HepG2 (cell line): ENCODE measurements around the gene TSPAN17. TPM values are rescaled to one million over a fixed set of nuclear protein-coding genes. Genes with fewer than 3 reads are reported as not detected.

Experiments used
- DNMT3B ChIP-seq: conservative IDR thresholded peaks from 2 replicates; pipeline ENCODE4 v1.6.1; 2016; ENCODE audit warnings: missing biosample characterization, control low read depth
- E2F2 ChIP-seq: sonication (generic); formaldehyde crosslinking; IDR thresholded peaks from 2 replicates; pipeline ENCODE4 v1.4.0; 2020; ENCODE audit warnings: missing genetic modification reagents, borderline replicate concordance
- E2F5 ChIP-seq: sonication (generic); formaldehyde crosslinking; conservative IDR thresholded peaks from 2 replicates; pipeline ENCODE4 v1.4.0; 2020; ENCODE audit warnings: missing genetic modification reagents
- GPN1 ChIP-seq: sonication (generic); formaldehyde crosslinking; IDR thresholded peaks from 2 replicates; pipeline ENCODE4 v1.5.1; 2020; ENCODE audit warnings: missing genetic modification reagents, borderline replicate concordance
- HDAC1 ChIP-seq: sonication (generic); formaldehyde crosslinking; IDR thresholded peaks from 2 replicates; pipeline ENCODE4 v1.5.1; 2020; ENCODE audit warnings: mild to moderate bottlenecking, missing genetic modification reagents
- HIC2 ChIP-seq: sonication (generic); formaldehyde crosslinking; IDR thresholded peaks from 2 replicates; pipeline ENCODE4 v1.9.0; 2022; ENCODE audit warnings: low read depth, missing genetic modification reagents
- HNRNPUL1 ChIP-seq: fragments of 200-400 bp; formaldehyde crosslinking; IDR thresholded peaks from 2 replicates; pipeline ENCODE4 v1.6.1; 2017; ENCODE audit warnings: low read depth, mild to moderate bottlenecking, low read length, moderate library complexity
- MIER2 ChIP-seq: IDR thresholded peaks from 2 replicates; pipeline ENCODE4 v1.6.1; 2016; ENCODE audit warnings: missing biosample characterization, missing genetic modification reagents
- MIER3 ChIP-seq: IDR thresholded peaks from 2 replicates; pipeline ENCODE4 v1.6.1; 2016; ENCODE audit warnings: missing compliant biosample characterization, borderline replicate concordance
- PATZ1 ChIP-seq: sonication (generic); formaldehyde crosslinking; IDR thresholded peaks from 2 replicates; pipeline ENCODE4 v1.4.0; 2020; ENCODE audit warnings: missing genetic modification reagents
- PRPF4 ChIP-seq: fragments of 200-400 bp; formaldehyde crosslinking; IDR thresholded peaks from 2 replicates; pipeline ENCODE4 v1.6.1; 2016; ENCODE audit warnings: low read length, low read depth; ENCODE audit not compliant: poor library complexity, severe bottlenecking
- RFXANK ChIP-seq: IDR thresholded peaks from 2 replicates; pipeline ENCODE4 v1.6.1; 2016
- SRY ChIP-seq: sonication (generic); formaldehyde crosslinking; IDR thresholded peaks from 2 replicates; pipeline ENCODE4 v1.8.0; 2022; ENCODE audit warnings: mild to moderate bottlenecking, missing genetic modification reagents
- TP53 ChIP-seq: sonication (generic); formaldehyde crosslinking; conservative IDR thresholded peaks from 2 replicates; pipeline ENCODE4 v1.4.0; 2020; ENCODE audit warnings: missing genetic modification reagents
- USF2 ChIP-seq, 2 experiments: sonication (generic) in 1 of 2; formaldehyde crosslinking in 1 of 2; IDR thresholded peaks; 2 replicates each; pipeline versions ENCODE4 v1.5.1 to v1.6.1; 2011 to 2020; ENCODE audit warnings: borderline replicate concordance in 1 of 2, low read depth in 1 of 2, low read length in 1 of 2, mild to moderate bottlenecking in 1 of 2, missing genetic modification reagents in 1 of 2, moderate library complexity in 1 of 2
- ZBTB8A ChIP-seq: sonication (generic); formaldehyde crosslinking; IDR thresholded peaks from 2 replicates; pipeline ENCODE4 v1.4.0; 2020; ENCODE audit warnings: mild to moderate bottlenecking, low read depth, missing genetic modification reagents, borderline replicate concordance
- ZFP41 ChIP-seq: sonication (generic); formaldehyde crosslinking; IDR thresholded peaks from 2 replicates; pipeline ENCODE4 v1.4.0; 2020; ENCODE audit warnings: mild to moderate bottlenecking, missing genetic modification reagents, borderline replicate concordance
- ZNF264 ChIP-seq: sonication (generic); formaldehyde crosslinking; IDR thresholded peaks from 2 replicates; pipeline ENCODE4 v1.4.0; 2020; ENCODE audit warnings: missing genetic modification reagents
- ZNF274 ChIP-seq: sonication (generic); formaldehyde crosslinking; IDR thresholded peaks from 2 replicates; pipeline ENCODE4 v1.5.1; 2020; ENCODE audit warnings: mild to moderate bottlenecking, missing genetic modification reagents
- ZNF580 ChIP-seq: IDR thresholded peaks from 2 replicates; pipeline ENCODE4 v1.6.1; 2016; ENCODE audit warnings: low read depth, borderline replicate concordance
- ZNF772 ChIP-seq: sonication (generic); formaldehyde crosslinking; IDR thresholded peaks from 2 replicates; pipeline ENCODE4 v1.5.0; 2020; ENCODE audit warnings: mild to moderate bottlenecking, missing genetic modification reagents
- ZNF790 ChIP-seq: sonication (generic); formaldehyde crosslinking; IDR thresholded peaks from 2 replicates; pipeline ENCODE4 v1.8.0; 2022; ENCODE audit warnings: missing genetic modification reagents, mild to moderate bottlenecking, borderline replicate concordance
- polyA plus RNA-seq, 8 experiments: library from polyadenylated mRNA; depleted of rRNA in 3 of 8; stranded (reverse) in 7 of 8; unstranded in 1 of 8; fragments of >200 nt; fragmentation: Illumina TruSeq in 4 of 8; extraction: Trizol in 4 of 8; gene quantifications; 2 replicates each; pipeline versions ENCODE4 v1.2.1 to v1.2.3, GENCODE V29; 2011 to 2016; ENCODE audit warnings: low read depth in 4 of 8, missing spikeins in 1 of 8, mixed read lengths in 1 of 8; ENCODE audit not compliant: insufficient read depth in 1 of 8
- total RNA-seq, 5 experiments: library from RNA; depleted of rRNA; stranded (reverse); fragments of >200 nt; fragmentation: Illumina TruSeq; extraction: Trizol; gene quantifications; 2 replicates each; pipeline ENCODE4 v1.2.3, GENCODE V29; 2016; ENCODE audit warnings: low read depth in 1 of 5

The TSPAN17 gene
- total and polyA plus RNA-seq, 2 of the 13 experiments (the other 11 are each of a cell fraction or from before 2014, with no cell fraction given) = 11.5 to 15.0 TPM

GRCh38 chr5:176611435-176611834 is 35.8 kb upstream of the TSPAN17 start (continued):
- TF ChIP-seq HIC2 = no peak
- no peak for TF ChIP-seq HDAC1
- 0 out of 2 replicates have a peak, but pooled peaks have one; percentile 40 for TF ChIP-seq E2F5 (CRISPR knock-in tag)
- peak; percentile 78; the same call in 1 of the 2 replicates for TF ChIP-seq MIER3 (CRISPR knock-in tag)
- TF ChIP-seq ZBTB8A (CRISPR knock-in tag) = no peak
- TF ChIP-seq ZNF790 = no peak
- 0 out of 2 replicates have a peak, but pooled peaks have one; percentile 28 for TF ChIP-seq TP53 (CRISPR knock-in tag)
- no peak for TF ChIP-seq ZNF772 (CRISPR knock-in tag)
- peak; percentile 90; the same call in 1 of the 2 replicates for TF ChIP-seq SRY (CRISPR knock-in tag)
- TF ChIP-seq PRPF4 = no peak
- TF ChIP-seq ZNF274 = no peak
- no peak for TF ChIP-seq USF2 (IDR thresholded peaks at IDR 0.05; ENCODE audit: low read depth, low read length)
- no peak for TF ChIP-seq USF2 (CRISPR knock-in tag; IDR thresholded peaks at IDR 0.05; ENCODE audit: borderline replicate concordance)
- no peak for TF ChIP-seq ZFP41 (CRISPR knock-in tag)
- TF ChIP-seq ZNF264 (CRISPR knock-in tag) = no peak
- peak; percentile 90; the same call in 1 of the 2 replicates for TF ChIP-seq ZNF580 (CRISPR knock-in tag)
- no peak for TF ChIP-seq HNRNPUL1
- TF ChIP-seq MIER2 = peak; percentile 98
- 0 out of 2 replicates have a peak, but pooled peaks have one; percentile 11 for TF ChIP-seq PATZ1 (CRISPR knock-in tag)
- 0 out of 2 replicates have a peak, but pooled peaks have one; percentile 58 for TF ChIP-seq GPN1 (CRISPR knock-in tag)
- TF ChIP-seq DNMT3B (CRISPR knock-in tag) = peak; percentile 95
- peak; percentile 35; the same call in 1 of the 2 replicates for TF ChIP-seq E2F2 (CRISPR knock-in tag)
- TF ChIP-seq RFXANK (CRISPR knock-in tag) = no peak
